HCT116 (cell line): Measurements from ENCODE around the gene M1AP. TPM values are rescaled to one million over a fixed set of nuclear protein-coding genes. Genes with fewer than 3 reads are reported as not detected.

Experiments
- ATAC-seq: fragments of 200-7000 bp; cut with Tn5 transposase; 2 replicates; pipeline ENCODE4 v1.9.1; 2020; ENCODE audit warnings: mild to moderate bottlenecking, moderate library complexity
- BruUV-seq: library from RNA; stranded (reverse); fragments of 400-500 nt; replicated peaks from 2 replicates; lab custom pipeline; 2021; lab: Mats Ljungman, UMichigan
- CTCF ChIA-PET: fragments of 300-600 bp; sonication (Branson Sonifier 250); formaldehyde crosslinking; loops from one replicate; lab custom pipeline; 2021; ENCODE audit warnings: antibody characterized with exemption; lab: Charles Lee
- POLR2A ChIA-PET: fragments of 300-600, 350-600 bp; sonication (Branson Sonifier 250); formaldehyde crosslinking; loops from one replicate; lab custom pipeline; 2021; ENCODE audit warnings: antibody characterized with exemption; lab: Charles Lee
- RAD21 ChIA-PET, 2 experiments: fragments of 300-600 bp; sonication (Branson Sonifier 250); formaldehyde crosslinking; loops; one replicate each; lab custom pipeline; 2023; ENCODE audit warnings: low total read pairs in 2 of 2; ENCODE audit not compliant: uncharacterized antibody in 2 of 2, unreplicated experiment in 2 of 2, low non-redundant PET in 1 of 2; lab: Charles Lee
- DNase-seq: peaks from one replicate; pipeline ENCODE4 v3.0.0-alpha.2; 2010; ENCODE audit warnings: low read depth, low spot score
- H2AFZ ChIP-seq: fragments of 200-600 bp; shearing (Covaris generic), sonication (generic); 2 replicates; pipeline ENCODE4 v1.6.1; 2017; ENCODE audit warnings: low read depth, mixed run types, mixed read lengths, antibody characterized with exemption, low read length; ENCODE audit not compliant: poor library complexity, severe bottlenecking
- H3K27ac ChIP-seq: 2 replicates; pipeline ENCODE4 v1.5.1; 2012; ENCODE audit warnings: low read depth, low read length
- H3K27me3 ChIP-seq: fragments of 200-600 bp; sonication (generic); 2 replicates; pipeline ENCODE4 v1.6.1; 2016; ENCODE audit warnings: mixed run types, low read length, mixed read lengths; ENCODE audit not compliant: insufficient read depth
- H3K36me3 ChIP-seq, 2 experiments: fragments of 200-500 bp in 1 of 2; fragments of 200-600 bp in 1 of 2; sonication (Bioruptor generic) in 1 of 2; sonication (generic) in 1 of 2; 2 replicates each; pipeline versions ENCODE4 v1.5.1 to v1.6.1; 2014 to 2016; ENCODE audit warnings: low read length in 2 of 2, inconsistent platforms in 1 of 2, mixed read lengths in 1 of 2, mixed run types in 1 of 2; ENCODE audit not compliant: insufficient read depth in 2 of 2, control insufficient read depth in 1 of 2
- H3K4me1 ChIP-seq, 2 experiments: fragments of 200-600 bp in 1 of 2; sonication (generic) in 1 of 2; 2 replicates each; pipeline versions ENCODE4 v1.5.1 to v1.6.1; 2012 to 2017; ENCODE audit warnings: low read length in 2 of 2, inconsistent platforms in 1 of 2, mild to moderate bottlenecking in 1 of 2, mixed read lengths in 1 of 2, mixed run types in 1 of 2, moderate library complexity in 1 of 2; ENCODE audit not compliant: insufficient read depth in 2 of 2, control insufficient read depth in 1 of 2
- H3K4me2 ChIP-seq: fragments of 200-600 bp; sonication (generic); 2 replicates; pipeline ENCODE4 v1.6.1; 2017; ENCODE audit warnings: mixed run types, low read length, mixed read lengths
- H3K4me3 ChIP-seq, 2 experiments: fragments of 200-600 bp in 1 of 2; sonication (generic) in 1 of 2; replicated peaks in 1 of 2; 2 replicates each; pipeline ENCODE4 v1.5.1; 2011 to 2016; ENCODE audit warnings: low read length in 2 of 2, control low read depth in 1 of 2, low read depth in 1 of 2, mild to moderate bottlenecking in 1 of 2, mixed read lengths in 1 of 2, mixed run types in 1 of 2
- H3K79me2 ChIP-seq: fragments of 200-600 bp; sonication (generic); 2 replicates; pipeline ENCODE4 v1.6.1; 2017; ENCODE audit warnings: mild to moderate bottlenecking, mixed run types, low read length, moderate library complexity, mixed read lengths; ENCODE audit not compliant: insufficient read depth
- H3K9ac ChIP-seq: fragments of 200-600 bp; sonication (generic); 2 replicates; pipeline ENCODE4 v1.6.1; 2016; ENCODE audit warnings: low read length, mixed read lengths
- H3K9me2 ChIP-seq: fragments of 200-600 bp; sonication (generic), shearing (Covaris generic); 2 replicates; pipeline ENCODE4 v1.6.1; 2017; ENCODE audit warnings: mixed run types, mild to moderate bottlenecking, moderate library complexity; ENCODE audit not compliant: insufficient read depth
- H3K9me3 ChIP-seq, 2 experiments: fragments of 200-500 bp in 1 of 2; fragments of 200-600 bp in 1 of 2; sonication (Bioruptor generic) in 1 of 2; sonication (generic) in 1 of 2; 2 replicates each; pipeline ENCODE4 v1.6.1; 2014 to 2017; ENCODE audit warnings: low read length in 2 of 2, mixed read lengths in 2 of 2, inconsistent platforms in 1 of 2, low read depth in 1 of 2, mild to moderate bottlenecking in 1 of 2, mixed run types in 1 of 2, moderate library complexity in 1 of 2; ENCODE audit not compliant: control insufficient read depth in 1 of 2, insufficient read depth in 1 of 2
- H4K20me1 ChIP-seq: fragments of 200-600 bp; sonication (generic), shearing (Covaris generic); 2 replicates; pipeline ENCODE4 v1.6.1; 2017; ENCODE audit warnings: mixed run types, mild to moderate bottlenecking, moderate library complexity; ENCODE audit not compliant: insufficient read depth
- CBX3 ChIP-seq: IDR thresholded peaks from 2 replicates; pipeline ENCODE4 v1.6.1; 2012; ENCODE audit warnings: low read depth
- CTCF ChIP-seq, 3 experiments: fragments of 200-600 bp in 1 of 3; sonication (generic) in 1 of 3; IDR thresholded peaks in 2 of 3; conservative IDR thresholded peaks in 1 of 3; 2 replicates each; pipeline ENCODE4 v1.5.1; 2012 to 2017; ENCODE audit warnings: low read depth in 2 of 3, low read length in 2 of 3, antibody characterized with exemption in 1 of 3, borderline replicate concordance in 1 of 3, control low read depth in 1 of 3, mild to moderate bottlenecking in 1 of 3, mixed read lengths in 1 of 3, mixed run types in 1 of 3, moderate library complexity in 1 of 3; ENCODE audit not compliant: insufficient read depth in 1 of 3
- EGR1 ChIP-seq: IDR thresholded peaks from 2 replicates; pipeline ENCODE4 v1.6.1; 2012; ENCODE audit warnings: low read depth
- ELF1 ChIP-seq: IDR thresholded peaks from 2 replicates; pipeline ENCODE4 v1.6.1; 2012; ENCODE audit warnings: low read depth, borderline replicate concordance
- EZH2 ChIP-seq: fragments of 200-600 bp; sonication (generic); IDR thresholded peaks from 2 replicates; pipeline ENCODE4 v1.6.1; 2017; ENCODE audit warnings: antibody characterized with exemption, mixed run types
- EZH2phosphoT487 ChIP-seq: fragments of 200-600 bp; IDR thresholded peaks from 2 replicates; pipeline ENCODE4 v1.6.1; 2018; ENCODE audit warnings: antibody characterized with exemption, borderline replicate concordance
- FOSL1 ChIP-seq: IDR thresholded peaks from 2 replicates; pipeline ENCODE4 v1.6.1; 2012; ENCODE audit warnings: low read depth
- JUND ChIP-seq: IDR thresholded peaks from 2 replicates; pipeline ENCODE4 v1.6.1; 2012
- MAX ChIP-seq: IDR thresholded peaks from 2 replicates; pipeline ENCODE4 v1.6.1; 2012
- POLR2A ChIP-seq: IDR thresholded peaks from 2 replicates; pipeline ENCODE4 v1.7.0; 2011; ENCODE audit warnings: borderline replicate concordance; ENCODE audit not compliant: insufficient read depth, insufficient read length; ENCODE audit errors: extremely low read depth
- POLR2AphosphoS5 ChIP-seq: IDR thresholded peaks from 2 replicates; pipeline ENCODE4 v1.6.1; 2011; ENCODE audit warnings: mild to moderate bottlenecking, low read depth, low read length, moderate library complexity
- RAD21 ChIP-seq: IDR thresholded peaks from 2 replicates; pipeline ENCODE4 v1.6.1; 2012; ENCODE audit warnings: low read depth, mild to moderate bottlenecking
- YY1 ChIP-seq: IDR thresholded peaks from 2 replicates; pipeline ENCODE4 v1.6.1; 2011; ENCODE audit warnings: low read length, low read depth, moderate library complexity, mild to moderate bottlenecking; ENCODE audit not compliant: insufficient replicate concordance; ENCODE audit errors: extremely low read depth
- ZFX ChIP-seq: fragments of 450-650 bp; IDR thresholded peaks from 2 replicates; pipeline ENCODE4 v1.6.1; 2017
- intact Hi-C: fragments of 100-400 bp; cut with micrococcal nuclease; formaldehyde crosslinking; loops from 2 replicates; pipeline ENCODE4 v1.10.0; 2022
- total RNA-seq: library from RNA; stranded (reverse); gene quantifications from one replicate; pipeline ENCODE4 v1.2.1, GENCODE V29; 2021; ENCODE audit not compliant: unreplicated experiment

M1AP gene
- total RNA-seq, 1 experiment from 2014 or later = 28.2 TPM

- Histone ChIP-seq H3K4me1 (no peaks in the 10 kb centered on the region), H3K4me2 (no peak overlapping the region), H3K9me2 (no peaks in the 10 kb centered on the region), H3K36me3 (peaks cover 0 to under 1% of the 10 kb centered on the region in 2 experiments; a peak in 1 of 4 replicates), H2AFZ (no peak overlapping the region), H3K9ac (no peak overlapping the region), H3K27me3 (no peaks in the 10 kb centered on the region), H3K4me3 (no peak overlapping the region), H3K9me3 (no peaks in the 10 kb centered on the region), H3K27ac (no peak overlapping the region), H3K79me2 (no peaks in the 10 kb centered on the region), H4K20me1 (no peaks in the 10 kb centered on the region)
- RAD21 ChIA-PET = no interaction called here
- BruUV-seq = no TSS peak
- no peak for ATAC-seq
- CTCF ChIA-PET = no interaction called here
- intact Hi-C loops = no loop called here
- no peak for TF ChIP-seq FOSL1
- no peak for TF ChIP-seq EZH2
- no peak for TF ChIP-seq CTCF (IDR thresholded peaks at IDR 0.05 in 2 of 3, conservative IDR thresholded peaks at IDR 0.05 in 1 of 3; ENCODE audit: borderline replicate concordance in 1 of 3, insufficient read depth in 1 of 3, low read depth in 2 of 3, low read length in 2 of 3)
- no peak for TF ChIP-seq JUND
- DNase-seq = no peak
- POLR2A ChIA-PET = no interaction called here
These were observed 34.4 kb upstream of the M1AP start for GRCh38 chr2:74682501-74682900.

GRCh38 chr2:74679615-74680014, 31.5 kb upstream of the M1AP start:
- DNase-seq (no peak), ATAC-seq (no peak)
- Histone ChIP-seq H3K4me3 (no peak overlapping the region), H3K4me1 (no peaks in the 10 kb centered on the region), H3K79me2 (no peaks in the 10 kb centered on the region), H3K9ac (no peak overlapping the region), H3K9me3 (no peaks in the 10 kb centered on the region), H3K36me3 (peaks cover 0 to 17% of the 10 kb centered on the region in 2 experiments; a peak in 2 of 4 replicates), H3K27me3 (no peaks in the 10 kb centered on the region), H3K9me2 (no peaks in the 10 kb centered on the region), H3K27ac (no peak overlapping the region), H3K4me2 (no peak overlapping the region), H2AFZ (no peak overlapping the region), H4K20me1 (no peaks in the 10 kb centered on the region)
- ChIA-PET CTCF (no interaction called here), POLR2A (no interaction called here), RAD21 (no interaction called here)
- intact Hi-C loops = no loop called here
- BruUV-seq = no TSS peak
- no peak for TF ChIP-seq POLR2AphosphoS5
- TF ChIP-seq YY1 = no peak
- TF ChIP-seq ELF1 = no peak
- TF ChIP-seq EZH2phosphoT487 = no peak
- TF ChIP-seq EGR1 = no peak
- no peak for TF ChIP-seq EZH2
- no peak for TF ChIP-seq MAX
- TF ChIP-seq POLR2A = no peak
- TF ChIP-seq CBX3 = no peak
- TF ChIP-seq FOSL1 = no peak
- no peak for TF ChIP-seq RAD21
- no peak for TF ChIP-seq CTCF (IDR thresholded peaks at IDR 0.05 in 2 of 3, conservative IDR thresholded peaks at IDR 0.05 in 1 of 3; ENCODE audit: borderline replicate concordance in 1 of 3, insufficient read depth in 1 of 3, low read depth in 2 of 3, low read length in 2 of 3)
- TF ChIP-seq ZFX = no peak
